ENCODE results near the gene KIAA1958. TPM values are rescaled to one million over a fixed set of nuclear protein-coding genes. Genes with fewer than 3 reads are reported as not detected.
"Not testable (repeated sequence)": the region's sequence is repeated elsewhere in the genome, so short reads cannot be mapped to it uniquely, and the experiment has no call there.

KIAA1958 gene
- total RNA-seq, 2 donors from 2014 or later: 16.8 to 17.0 TPM

DNA sequence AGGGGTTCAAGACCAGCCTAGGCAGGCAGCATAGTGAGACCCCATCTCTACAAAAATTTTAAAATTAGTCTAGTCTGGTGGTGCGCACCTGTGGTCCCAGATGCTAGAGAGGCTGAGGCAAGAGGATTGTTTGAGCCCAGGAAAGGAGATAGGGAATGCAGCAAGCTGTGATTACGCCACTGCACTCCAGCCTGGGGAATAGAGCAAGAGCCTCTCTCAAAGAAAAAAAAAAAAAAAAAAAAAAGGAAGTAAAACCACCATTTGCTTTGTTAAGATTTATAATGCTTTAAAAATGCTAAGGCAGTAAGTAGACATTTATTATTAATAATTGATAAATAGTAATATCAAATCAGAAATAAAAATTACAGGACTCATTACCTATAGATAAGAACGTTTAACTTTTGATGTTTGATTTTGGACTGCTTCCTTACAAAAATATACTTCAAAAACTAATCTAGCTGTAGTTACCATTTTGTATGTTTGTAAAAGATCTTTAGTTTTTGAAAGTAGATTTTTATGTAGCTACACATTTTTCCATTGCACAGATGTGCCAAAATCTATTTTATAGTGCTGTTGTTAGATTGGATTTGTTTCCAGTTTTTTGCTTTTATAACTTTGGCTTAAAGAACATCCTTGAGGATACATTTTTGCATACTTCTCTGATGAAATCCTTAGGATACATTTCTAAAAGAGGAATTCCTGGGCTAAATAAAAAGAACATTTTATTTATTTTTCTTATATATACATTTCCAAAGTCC lies 144.9 kb downstream of the KIAA1958 start:
- Mint-ChIP-seq H3K9me3 (no peaks in the 10 kb centered on the region), H3K36me3 (no peaks in the 10 kb centered on the region), H3K27ac (no peak overlapping the region)
- ATAC-seq (no peak), DNase-seq (ENCODE audit: low spot score in 2 of 2) (no peak)

DNA sequence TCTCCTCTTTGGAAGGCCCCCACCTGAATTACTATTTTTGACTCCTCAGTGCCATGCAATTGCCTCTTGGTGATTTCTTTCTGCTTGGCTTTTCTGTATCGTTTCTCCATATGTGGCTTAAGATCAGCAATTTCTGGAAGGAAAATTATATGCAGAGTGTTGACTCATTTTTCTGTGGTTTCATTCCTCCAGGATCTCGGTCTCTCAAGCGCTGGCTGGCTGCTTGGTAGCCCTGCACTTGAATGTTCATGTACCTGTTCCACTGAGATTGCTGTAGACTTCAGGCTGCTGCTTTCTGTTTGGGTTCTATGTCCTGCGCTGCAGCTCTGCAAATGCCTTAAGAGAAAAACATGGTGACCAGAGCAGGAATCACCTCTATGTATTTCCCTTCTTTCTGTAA lies 153.7 kb downstream of the KIAA1958 start:
- DNase-seq (ENCODE audit: low spot score in 2 of 2) (no peak), ATAC-seq (no peak)
- H3K27ac Mint-ChIP-seq: no peak overlapping the region
- H3K36me3 Mint-ChIP-seq: peaks cover 23 to 26% of the 10 kb centered on the region in 2 donors
- H3K9me3 Mint-ChIP-seq: peaks cover 7 to 10% of the 10 kb centered on the region in 2 donors

DNA sequence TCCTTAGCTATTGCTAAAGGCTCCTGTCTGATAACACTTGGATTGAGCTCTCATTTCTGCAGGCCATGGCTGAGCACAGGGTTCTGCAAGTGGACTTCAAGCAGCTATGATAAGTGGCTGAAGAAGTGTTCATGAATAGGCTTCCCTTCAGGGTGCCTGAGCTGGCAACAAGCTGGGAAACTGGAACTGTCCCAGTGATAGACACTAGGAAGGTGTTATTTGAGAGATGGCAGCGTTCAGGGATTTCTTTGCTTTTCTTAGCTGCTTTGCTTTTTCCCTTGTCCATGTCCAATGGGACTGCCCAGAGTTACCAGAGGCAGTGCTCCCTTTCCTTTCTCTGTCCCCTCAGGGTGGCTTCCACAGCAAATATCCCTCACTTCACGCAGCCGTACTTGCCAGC lies 155.5 kb downstream of the KIAA1958 start:
- ATAC-seq (no peak), DNase-seq (ENCODE audit: low spot score in 2 of 2) (no peak)
- H3K36me3 Mint-ChIP-seq: peaks cover 40 to 42% of the 10 kb centered on the region in 2 donors

GRCh38 chr9:112647596-112647995 lies 161.0 kb downstream of the KIAA1958 start:
- ATAC-seq (no peak), DNase-seq (ENCODE audit: low spot score in 2 of 2) (no peak)
- no peak overlapping the region for H3K27ac Mint-ChIP-seq
- H3K36me3 Mint-ChIP-seq: peaks cover 32 to 40% of the 10 kb centered on the region in 2 donors
- H3K9me3 Mint-ChIP-seq: peaks cover 14 to 20% of the 10 kb centered on the region in 2 donors

More for the DNA sequence above, 155.5 kb downstream of the KIAA1958 start:
- Mint-ChIP-seq H3K9me3 (peaks cover 11 to 17% of the 10 kb centered on the region in 2 donors), H3K27ac (no peak overlapping the region)

- no peak for ATAC-seq
- no peak overlapping the region for H3K27ac Mint-ChIP-seq
Observed at GRCh38 chr9:112648624-112649023, 162.0 kb downstream of the KIAA1958 start.

GRCh38 chr9:112654282-112654681 lies 167.7 kb downstream of the KIAA1958 start:
- DNase-seq (ENCODE audit: low spot score in 2 of 2) (no peak), ATAC-seq (no peak)
- Mint-ChIP-seq H3K27ac (no peak overlapping the region), H3K9me3 (peaks cover 5 to 11% of the 10 kb centered on the region in 2 donors), H3K36me3 (peaks cover 4 to 6% of the 10 kb centered on the region in 2 donors)

More at GRCh38 chr9:112648624-112649023, 162.0 kb downstream of the KIAA1958 start:
- DNase-seq (ENCODE audit: low spot score in 2 of 2): no peak
- peaks cover 32 to 40% of the 10 kb centered on the region in 2 donors for H3K36me3 Mint-ChIP-seq
- H3K9me3 Mint-ChIP-seq: peaks cover 19 to 20% of the 10 kb centered on the region in 2 donors

- no peak for ATAC-seq
- no peak for DNase-seq (ENCODE audit: low spot score in 2 of 2)
- Mint-ChIP-seq H3K36me3 (peaks cover 0 to 5% of the 10 kb centered on the region in 2 donors), H3K9me3 (peaks cover 0 to 6% of the 10 kb centered on the region in 2 donors), H3K27ac (no peak overlapping the region)
Observed at GRCh38 chr9:112655668-112656067, 169.0 kb downstream of the KIAA1958 start.

GRCh38 chr9:112659906-112660305 lies 173.3 kb downstream of the KIAA1958 start:
- ATAC-seq: no peak
- Mint-ChIP-seq H3K9me3 (no peaks in the 10 kb centered on the region), H3K36me3 (peaks cover 0 to 5% of the 10 kb centered on the region in 2 donors), H3K27ac (no peak overlapping the region)
- DNase-seq (ENCODE audit: low spot score in 2 of 2): no peak

- H3K9me3 Mint-ChIP-seq: no peaks in the 10 kb centered on the region
- no peak for ATAC-seq
- peaks cover 0 to 5% of the 10 kb centered on the region in 2 donors for H3K36me3 Mint-ChIP-seq
- no peak overlapping the region for H3K27ac Mint-ChIP-seq
- no peak for DNase-seq (ENCODE audit: low spot score in 2 of 2)
Observed at GRCh38 chr9:112663681-112664080, 177.1 kb downstream of the KIAA1958 start.

- no peaks in the 10 kb centered on the region for H3K9me3 Mint-ChIP-seq
- peaks cover 0 to under 1% of the 10 kb centered on the region in 2 donors for H3K36me3 Mint-ChIP-seq
- DNase-seq (ENCODE audit: low spot score in 2 of 2) (no peak), ATAC-seq (no peak)
- H3K27ac Mint-ChIP-seq: no peak overlapping the region
Observed at GRCh38 chr9:112664531-112664930, 177.9 kb downstream of the KIAA1958 start.

GRCh38 chr9:112665347-112665746 lies 178.7 kb downstream of the KIAA1958 start:
- no peak for ATAC-seq
- Mint-ChIP-seq H3K9me3 (no peaks in the 10 kb centered on the region), H3K27ac (no peak overlapping the region), H3K36me3 (no peaks in the 10 kb centered on the region)
- no peak for DNase-seq (ENCODE audit: low spot score in 2 of 2)

GRCh38 chr9:112669326-112669725 lies 182.7 kb downstream of the KIAA1958 start:
- DNase-seq (ENCODE audit: low spot score in 2 of 2): no peak
- no peak overlapping the region for H3K27ac Mint-ChIP-seq
- peaks cover 0 to 4% of the 10 kb centered on the region in 2 donors for H3K9me3 Mint-ChIP-seq
- H3K36me3 Mint-ChIP-seq: no peaks in the 10 kb centered on the region
- no peak for ATAC-seq

DNA sequence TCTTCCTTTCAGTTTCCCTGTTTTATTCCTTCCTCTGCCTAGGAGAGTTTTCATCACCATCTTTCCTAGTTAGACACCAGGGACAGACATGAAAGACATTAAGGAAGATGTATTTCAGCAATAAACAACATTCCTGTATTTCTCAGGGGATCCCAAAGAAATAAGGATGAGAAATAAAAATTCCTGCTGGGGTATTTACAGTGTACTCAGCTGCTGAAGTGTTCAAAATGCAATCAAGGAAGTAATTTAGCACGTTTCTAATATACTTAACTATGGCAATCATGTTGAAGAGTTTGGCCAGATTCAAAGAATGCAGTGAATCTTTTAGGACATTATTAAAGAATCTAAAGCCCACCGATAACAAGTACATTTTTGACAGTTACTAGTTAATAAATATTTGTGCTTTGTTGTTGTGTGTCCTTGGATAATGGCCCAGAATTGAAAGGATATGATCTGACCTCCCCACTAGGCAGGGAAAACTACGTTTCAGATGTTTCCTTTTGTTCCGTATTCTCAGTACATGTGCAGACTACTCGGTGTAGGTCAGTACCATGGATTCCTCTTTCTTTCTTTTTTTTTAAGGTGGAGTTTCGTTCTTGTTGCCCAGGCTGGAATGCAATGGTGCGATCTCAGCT lies 184.5 kb downstream of the KIAA1958 start:
- DNase-seq (ENCODE audit: low spot score in 2 of 2) (no peak), ATAC-seq (no peak)
- Mint-ChIP-seq H3K9me3 (peaks cover 0 to 4% of the 10 kb centered on the region in 2 donors), H3K36me3 (no peaks in the 10 kb centered on the region), H3K27ac (no peak overlapping the region)

DNA sequence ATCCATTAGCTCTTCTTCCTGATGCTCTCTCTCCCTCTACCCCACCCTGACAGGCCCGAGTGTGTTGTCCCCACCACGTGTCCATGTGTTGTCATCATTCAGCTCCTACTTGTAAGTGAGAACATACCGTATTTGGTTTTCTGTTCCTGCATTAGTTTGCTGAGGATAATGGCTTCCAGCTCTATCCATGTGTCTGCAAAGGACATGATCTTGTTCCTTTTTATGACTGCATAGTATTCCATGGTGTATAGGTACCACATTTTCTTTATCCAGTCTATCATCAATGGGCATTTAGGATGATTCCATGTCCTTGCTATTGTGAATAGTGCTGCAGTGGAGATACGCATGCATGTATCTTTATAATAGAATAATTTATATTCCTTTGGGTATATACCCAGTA lies 186.6 kb downstream of the KIAA1958 start:
- not testable (repeated sequence) for ATAC-seq; H3K27ac Mint-ChIP-seq; DNase-seq (ENCODE audit: low spot score in 2 of 2)
- peaks cover 5 to 13% of the 10 kb centered on the region in 2 donors for H3K36me3 Mint-ChIP-seq
- peaks cover 8 to 14% of the 10 kb centered on the region in 2 donors for H3K9me3 Mint-ChIP-seq

DNA sequence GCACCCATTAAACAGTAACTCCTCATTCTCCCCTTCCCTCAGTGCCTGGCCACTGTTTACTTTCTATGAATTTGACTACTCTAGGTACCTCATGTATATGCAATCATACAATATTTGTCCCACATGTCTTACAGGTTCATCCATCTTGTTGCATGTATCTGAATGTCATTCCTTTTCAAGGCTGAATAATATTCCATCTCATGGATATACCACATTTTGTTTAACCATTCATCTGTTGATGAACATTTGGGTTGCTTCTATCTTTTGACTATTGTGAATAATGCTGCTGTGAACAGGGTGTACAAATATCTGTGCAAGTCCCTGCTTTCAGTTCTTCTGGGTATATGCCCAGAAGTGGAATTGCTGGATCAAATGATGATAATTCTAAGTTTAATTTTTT lies 190.4 kb downstream of the KIAA1958 start:
- DNase-seq (ENCODE audit: low spot score in 2 of 2): no peak
- no peak overlapping the region for H3K27ac Mint-ChIP-seq
- ATAC-seq: no peak
- peaks cover 12 to 13% of the 10 kb centered on the region in 2 donors for H3K36me3 Mint-ChIP-seq
- peaks cover 19 to 26% of the 10 kb centered on the region in 2 donors for H3K9me3 Mint-ChIP-seq

DNA sequence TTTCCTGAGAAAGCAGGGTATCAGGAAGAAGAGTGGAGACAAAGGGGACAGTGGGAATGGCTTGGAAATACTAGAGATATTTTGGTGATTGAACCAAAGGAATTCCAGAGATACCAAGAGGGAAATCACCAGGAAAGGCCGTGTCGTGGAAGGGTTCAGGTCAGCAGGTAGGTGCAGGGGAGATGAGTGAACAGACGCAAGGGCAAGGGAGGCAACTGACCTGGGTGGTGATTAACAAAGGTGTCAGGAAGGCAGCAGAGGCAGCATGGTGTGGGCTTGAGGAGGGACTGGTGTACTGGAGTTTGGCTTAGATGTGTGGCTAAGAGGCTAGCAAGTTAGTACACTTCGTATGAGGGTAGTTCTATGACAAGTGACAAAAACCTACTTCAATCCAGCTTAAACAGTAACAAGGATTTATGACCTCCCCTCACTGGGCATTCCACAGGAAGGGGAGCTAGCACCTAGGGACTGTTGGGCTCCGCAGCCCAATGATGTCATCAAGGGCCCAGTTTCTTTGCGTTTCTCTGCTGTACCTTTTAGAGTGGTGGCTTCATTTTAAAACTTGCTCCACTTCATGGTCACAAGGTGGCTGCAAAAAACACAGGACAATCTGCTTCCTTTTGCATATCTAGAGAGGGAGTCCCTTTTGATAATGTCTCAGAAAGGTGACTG lies 194.2 kb downstream of the KIAA1958 start:
- peaks cover 19 to 23% of the 10 kb centered on the region in 2 donors for H3K9me3 Mint-ChIP-seq
- peaks cover 15 to 22% of the 10 kb centered on the region in 2 donors for H3K36me3 Mint-ChIP-seq
- no peak for DNase-seq (ENCODE audit: low spot score in 2 of 2)
- no peak for ATAC-seq
- H3K27ac Mint-ChIP-seq: no peak overlapping the region

GRCh38 chr9:112689161-112689740 lies 202.6 kb downstream of the KIAA1958 start:
- no peak overlapping the region for H3K27ac Mint-ChIP-seq

More at GRCh38 chr9:112689161-112689740, 202.6 kb downstream of the KIAA1958 start:
- H3K9me3 Mint-ChIP-seq: no peaks in the 10 kb centered on the region
- H3K36me3 Mint-ChIP-seq: peaks cover 10 to 12% of the 10 kb centered on the region in 2 donors
- ATAC-seq (no peak), DNase-seq (ENCODE audit: low spot score in 2 of 2) (no peak)
